Fibroblast of gingiva (primary cell): ENCODE measurements around the gene F2.

Experiments used
- DNase-seq: peaks from one replicate; pipeline ENCODE4 v3.0.0-alpha.2; 2011; ENCODE audit warnings: low read depth

Gene F2

GRCh38 chr11:46718155-46719019 is 626 bp upstream of the F2 start:
- no peak for DNase-seq

GRCh38 chr11:46719543-46720218 is 668 bp downstream of the F2 start:
- no peak for DNase-seq

GRCh38 chr11:46721286-46721685 is 2.3 kb downstream of the F2 start:
- no peak for DNase-seq

GRCh38 chr11:46722566-46723358 is 3.7 kb downstream of the F2 start:
- DNase-seq: no peak

GRCh38 chr11:46723359-46723680 is 4.3 kb downstream of the F2 start:
- DNase-seq: no peak

- no peak for DNase-seq
Measured at GRCh38 chr11:46724088-46724487, 5.1 kb downstream of the F2 start.

GRCh38 chr11:46725338-46726205 is 6.6 kb downstream of the F2 start:
- no peak for DNase-seq

- no peak for DNase-seq
Measured at GRCh38 chr11:46726206-46726862, 7.3 kb downstream of the F2 start.

GRCh38 chr11:46727952-46728658 is 9.1 kb downstream of the F2 start:
- no peak for DNase-seq

GRCh38 chr11:46728659-46729040 is 9.6 kb downstream of the F2 start:
- DNase-seq: no peak

GRCh38 chr11:46729110-46730027 is 10.4 kb downstream of the F2 start:
- DNase-seq: no peak

GRCh38 chr11:46731545-46731944 is 12.5 kb downstream of the F2 start:
- no peak for DNase-seq

- no peak for DNase-seq
Measured at GRCh38 chr11:46733234-46733633, 14.2 kb downstream of the F2 start.

- no peak for DNase-seq
Measured at GRCh38 chr11:46736146-46736545, 17.1 kb downstream of the F2 start.

GRCh38 chr11:46736615-46737014 is 17.6 kb downstream of the F2 start:
- DNase-seq: no peak

GRCh38 chr11:46737699-46738098 is 18.7 kb downstream of the F2 start:
- DNase-seq: no peak

- DNase-seq: no peak
Measured at GRCh38 chr11:46738887-46739286, 19.9 kb downstream of the F2 start.

- DNase-seq: no peak
Measured at GRCh38 chr11:46741600-46742484, 22.8 kb downstream of the F2 start.

GRCh38 chr11:46743043-46743442 is 24.0 kb downstream of the F2 start:
- DNase-seq: no peak
